Kidney (tissue), 14 donors: ENCODE data around the gene LAMP5. TPM values are rescaled to one million over a fixed set of nuclear protein-coding genes. Genes with fewer than 3 reads are reported as not detected.

Experiments used
- DNase-seq, 5 donors: peaks; one replicate each; pipeline ENCODE4 v3.0.0-alpha.2; 2013 to 2020
- FAIRE-seq: peaks from 2 replicates; lab custom pipeline; 2012; peaks lifted over from hg19 to GRCh38; lab: Jason Lieb, UNC
- H3K27ac ChIP-seq, 2 donors: one replicate each; pipeline ENCODE4 v1.7.0; 2013; ENCODE audit warnings: low read depth in 2 of 2, low read length in 2 of 2, inconsistent platforms in 1 of 2
- H3K27me3 ChIP-seq: one replicate; pipeline ENCODE4 v1.7.1; 2013; ENCODE audit warnings: low read length, inconsistent platforms; ENCODE audit not compliant: control insufficient read depth, insufficient read depth
- H3K36me3 ChIP-seq, 3 donors: one replicate each; pipeline versions ENCODE4 v1.7.0 to v1.7.1; 2013; ENCODE audit warnings: low read length in 3 of 3, control low read depth in 1 of 3, inconsistent platforms in 1 of 3; ENCODE audit not compliant: insufficient read depth in 3 of 3, control insufficient read depth in 2 of 3
- H3K4me1 ChIP-seq, 3 donors: one replicate each; pipeline versions ENCODE4 v1.7.0 to v1.7.1; 2013; ENCODE audit warnings: low read length in 3 of 3, inconsistent platforms in 1 of 3, low read depth in 1 of 3; ENCODE audit not compliant: control insufficient read depth in 2 of 3, insufficient read depth in 2 of 3
- H3K4me3 ChIP-seq, 3 donors: one replicate each; pipeline versions ENCODE4 v1.7.0 to v1.8.1; 2013; ENCODE audit warnings: low read length in 3 of 3, control low read depth in 1 of 3, inconsistent platforms in 1 of 3
- H3K9ac ChIP-seq, 3 donors: one replicate each; pipeline versions ENCODE4 v1.7.0 to v1.7.1; 2013; ENCODE audit warnings: low read length in 3 of 3, control low read depth in 1 of 3, inconsistent platforms in 1 of 3
- H3K9me3 ChIP-seq, 3 donors: one replicate each; pipeline versions ENCODE4 v1.7.0 to v1.7.1; 2013; ENCODE audit warnings: low read length in 3 of 3, control low read depth in 1 of 3, inconsistent platforms in 1 of 3; ENCODE audit not compliant: control insufficient read depth in 2 of 3, insufficient read depth in 1 of 3
- intact Hi-C: fragments of 100-400 bp; cut with DNase I; formaldehyde crosslinking; loops from one replicate; pipeline ENCODE4 v1.11.1; 2022
- polyA plus RNA-seq: library from polyadenylated mRNA; stranded (reverse); fragments of 350-450 nt; fragmentation: Illumina TruSeq; extraction: RNeasy Lipid Tissue Mini Kit (QIAGEN cat#74804); gene quantifications from one replicate; pipeline ENCODE4 v1.2.3, GENCODE V29; 2014; ENCODE audit warnings: low read depth, low replicate concordance; ENCODE audit not compliant: insufficient read depth
- total RNA-seq: library from RNA; stranded (reverse); fragmentation: NEBNext Ultra II Directional; extraction: Animal tissue kit (Norgen Biotek cat#: 25700); gene quantifications from one replicate; pipeline ENCODE4 v1.2.1, GENCODE V29; 2021
- TF ChIP-seq, protein P1 (sequence below): IDR thresholded peaks from 3 replicates; pipeline ENCODE4 v1.5.1; 2012; ENCODE audit warnings: mild to moderate bottlenecking, moderate library complexity, borderline replicate concordance; ENCODE audit not compliant: insufficient read depth; ENCODE audit errors: extremely low read depth
- donor health status: control.
- donor health status: control.
- donor health status: control.
- donor health status: control.
- donor health status: control.
- donor health status: DM: yes; HTN: yes; CAD: no.
- donor health status: Normal renal cell carcinoma (clear cell type).

LAMP5 gene
- total and polyA plus RNA-seq, 2 donors from 2014 or later = 0.82 to 3.2 TPM

DNA sequence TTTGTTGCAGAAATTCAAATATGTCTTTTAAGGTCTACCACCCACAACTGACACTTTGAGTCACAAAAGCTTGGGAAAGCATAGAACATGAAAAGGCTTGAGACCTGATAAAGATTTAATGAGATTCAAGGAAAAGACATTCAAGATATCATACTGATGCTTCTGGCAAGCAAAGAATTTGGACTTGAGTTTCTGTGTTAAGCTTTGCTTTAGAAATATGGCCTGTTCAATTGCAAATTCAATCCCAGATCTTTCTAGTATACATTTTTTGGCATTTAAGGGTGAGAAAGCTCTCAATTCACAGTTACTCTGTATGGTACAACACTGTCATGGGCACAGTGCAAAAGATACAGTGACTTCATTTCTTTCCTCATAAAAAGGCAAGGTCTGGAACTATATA is 38.9 kb upstream of the LAMP5 start:
- no peaks in the 10 kb centered on the region for H3K27me3 ChIP-seq
- H3K9me3 ChIP-seq = no peaks in the 10 kb centered on the region
- TF ChIP-seq, protein P1, sequence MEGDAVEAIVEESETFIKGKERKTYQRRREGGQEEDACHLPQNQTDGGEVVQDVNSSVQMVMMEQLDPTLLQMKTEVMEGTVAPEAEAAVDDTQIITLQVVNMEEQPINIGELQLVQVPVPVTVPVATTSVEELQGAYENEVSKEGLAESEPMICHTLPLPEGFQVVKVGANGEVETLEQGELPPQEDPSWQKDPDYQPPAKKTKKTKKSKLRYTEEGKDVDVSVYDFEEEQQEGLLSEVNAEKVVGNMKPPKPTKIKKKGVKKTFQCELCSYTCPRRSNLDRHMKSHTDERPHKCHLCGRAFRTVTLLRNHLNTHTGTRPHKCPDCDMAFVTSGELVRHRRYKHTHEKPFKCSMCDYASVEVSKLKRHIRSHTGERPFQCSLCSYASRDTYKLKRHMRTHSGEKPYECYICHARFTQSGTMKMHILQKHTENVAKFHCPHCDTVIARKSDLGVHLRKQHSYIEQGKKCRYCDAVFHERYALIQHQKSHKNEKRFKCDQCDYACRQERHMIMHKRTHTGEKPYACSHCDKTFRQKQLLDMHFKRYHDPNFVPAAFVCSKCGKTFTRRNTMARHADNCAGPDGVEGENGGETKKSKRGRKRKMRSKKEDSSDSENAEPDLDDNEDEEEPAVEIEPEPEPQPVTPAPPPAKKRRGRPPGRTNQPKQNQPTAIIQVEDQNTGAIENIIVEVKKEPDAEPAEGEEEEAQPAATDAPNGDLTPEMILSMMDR = no peak
- no peak overlapping the region for H3K9ac ChIP-seq
- FAIRE-seq (no peak), DNase-seq (no peak)
- no peak overlapping the region for H3K4me3 ChIP-seq
- intact Hi-C loops = no loop called here
- no peaks in the 10 kb centered on the region for H3K36me3 ChIP-seq
- H3K4me1 ChIP-seq = no peaks in the 10 kb centered on the region
- no peak overlapping the region for H3K27ac ChIP-seq

DNA sequence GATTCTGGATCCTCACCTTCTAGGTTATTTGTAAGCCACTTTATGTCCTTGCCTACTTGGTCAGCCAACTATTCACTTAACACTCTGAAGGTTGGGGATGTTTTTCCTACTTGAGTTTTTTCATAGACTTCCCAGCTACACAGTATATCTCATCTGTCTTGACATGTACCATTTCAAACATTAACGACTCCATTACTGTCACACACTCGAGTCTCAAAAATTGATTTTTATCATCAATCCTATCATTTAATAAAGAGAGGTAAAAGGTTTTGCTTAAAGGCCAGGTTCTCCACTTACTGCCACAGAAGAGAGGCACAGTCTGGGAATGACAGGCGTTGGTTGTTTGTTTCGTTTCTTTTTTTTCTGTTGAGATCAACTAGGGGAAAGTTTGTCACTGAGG is 38.2 kb upstream of the LAMP5 start:
- H3K27me3 ChIP-seq = no peaks in the 10 kb centered on the region
- no peaks in the 10 kb centered on the region for H3K9me3 ChIP-seq
- FAIRE-seq (no peak), DNase-seq (no peak)
- intact Hi-C loops = no loop called here
- no peak overlapping the region for H3K9ac ChIP-seq
- H3K4me1 ChIP-seq = no peaks in the 10 kb centered on the region
- H3K4me3 ChIP-seq = no peak overlapping the region
- no peaks in the 10 kb centered on the region for H3K36me3 ChIP-seq
- no peak overlapping the region for H3K27ac ChIP-seq
- TF ChIP-seq, protein P1 = no peak

DNA sequence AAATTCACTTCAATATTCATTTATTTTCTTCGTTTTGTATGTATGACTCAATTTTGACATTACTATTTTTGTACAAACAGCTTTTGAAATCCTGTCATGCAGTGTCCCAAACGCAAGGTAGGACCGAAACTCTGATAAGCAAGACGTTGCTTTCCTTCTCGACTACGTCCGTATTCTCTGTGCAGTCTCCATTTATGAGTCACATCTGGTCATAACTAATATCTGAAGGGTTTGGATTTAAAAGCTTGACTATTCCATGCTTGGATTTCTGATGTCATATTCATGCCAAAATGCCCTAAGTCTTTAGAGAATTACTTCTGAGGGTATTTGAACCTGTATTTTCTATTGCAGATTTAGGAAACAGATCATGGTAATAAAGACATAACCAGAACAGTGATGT is 37.8 kb upstream of the LAMP5 start:
- Histone ChIP-seq H3K36me3 (no peaks in the 10 kb centered on the region), H3K9me3 (no peaks in the 10 kb centered on the region), H3K4me3 (no peak overlapping the region), H3K27ac (no peak overlapping the region), H3K4me1 (no peaks in the 10 kb centered on the region), H3K9ac (no peak overlapping the region), H3K27me3 (no peaks in the 10 kb centered on the region)
- no peak for DNase-seq
- FAIRE-seq = no peak
- TF ChIP-seq, protein P1 = no peak
- intact Hi-C loops = no loop called here

DNA sequence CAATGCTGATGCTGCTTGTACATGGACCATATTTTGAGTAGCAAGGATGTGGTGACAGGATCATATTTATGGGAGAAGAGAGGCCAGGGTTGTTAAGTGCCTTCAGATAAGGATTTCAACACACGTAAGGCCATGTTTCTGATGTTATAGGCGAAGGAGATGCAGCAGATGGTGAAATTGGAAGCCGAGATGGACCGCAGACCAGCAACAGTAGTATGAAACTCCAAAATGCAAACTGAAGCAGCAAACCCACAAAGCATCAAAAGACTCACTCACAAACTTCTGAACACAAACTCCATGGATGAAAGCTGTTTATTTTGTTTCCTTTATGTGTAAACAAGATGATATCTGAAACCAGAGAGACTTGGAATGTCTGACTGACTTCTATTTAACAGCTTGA is 35.6 kb upstream of the LAMP5 start:
- H3K27ac ChIP-seq = no peak overlapping the region
- intact Hi-C loops = no loop called here
- DNase-seq (peak in 1 of 5 donors; percentile 16), FAIRE-seq (no peak)
- no peaks in the 10 kb centered on the region for H3K9me3 ChIP-seq
- H3K9ac ChIP-seq = no peak overlapping the region
- no peaks in the 10 kb centered on the region for H3K27me3 ChIP-seq
- no peak overlapping the region for H3K4me3 ChIP-seq
- TF ChIP-seq, protein P1 = no peak
- H3K36me3 ChIP-seq = no peaks in the 10 kb centered on the region
- no peaks in the 10 kb centered on the region for H3K4me1 ChIP-seq
